NAMALWA (cell line): ENCODE results near the gene WNT16.
"Not testable (repeated sequence)": the region's sequence is repeated elsewhere in the genome, so short reads cannot be mapped to it uniquely, and the experiment has no call there.

Experiments
- DNase-seq: peaks from one replicate; pipeline ENCODE4 v3.0.0-alpha.2; 2015; ENCODE audit warnings: low spot score

Gene WNT16

GRCh38 chr7:121328508-121329190 is at the start of gene WNT16:
Gene WNT16, plus strand, starts transcription at chr7:121329000. Its CDS starts 293 bp downstream, at chr7:121329293.
- DNase-seq, result no peak

DNA sequence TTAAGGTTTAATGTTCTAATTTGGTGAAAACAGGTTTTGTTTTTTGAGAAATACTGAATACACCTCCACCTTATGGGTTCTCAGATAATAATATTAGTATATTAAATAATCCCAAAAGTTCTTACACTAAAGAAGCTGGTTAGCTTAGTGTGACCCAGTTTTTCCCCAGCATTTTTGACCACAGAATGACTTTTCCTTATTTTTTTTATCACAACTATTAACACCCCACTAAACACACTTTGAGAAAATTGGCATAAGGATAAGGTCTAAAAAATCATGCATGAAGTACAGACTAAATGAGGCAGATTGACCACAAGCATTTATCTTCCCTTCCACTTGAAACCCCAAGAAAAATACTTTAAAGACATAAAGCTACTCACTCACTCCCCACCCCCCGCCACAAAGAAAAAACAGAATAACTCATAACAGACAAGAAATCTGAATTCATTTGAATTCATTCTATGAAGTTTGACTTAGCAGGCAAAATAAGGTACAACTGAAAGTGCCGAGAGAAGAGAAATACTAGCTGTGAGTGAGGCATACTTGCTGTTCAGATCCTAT is 49.7 kb upstream of the WNT16 start:
- DNase-seq, result no peak

GRCh38 chr7:121279822-121280221 is 49.0 kb upstream of the WNT16 start:
- DNase-seq, result no peak

DNA sequence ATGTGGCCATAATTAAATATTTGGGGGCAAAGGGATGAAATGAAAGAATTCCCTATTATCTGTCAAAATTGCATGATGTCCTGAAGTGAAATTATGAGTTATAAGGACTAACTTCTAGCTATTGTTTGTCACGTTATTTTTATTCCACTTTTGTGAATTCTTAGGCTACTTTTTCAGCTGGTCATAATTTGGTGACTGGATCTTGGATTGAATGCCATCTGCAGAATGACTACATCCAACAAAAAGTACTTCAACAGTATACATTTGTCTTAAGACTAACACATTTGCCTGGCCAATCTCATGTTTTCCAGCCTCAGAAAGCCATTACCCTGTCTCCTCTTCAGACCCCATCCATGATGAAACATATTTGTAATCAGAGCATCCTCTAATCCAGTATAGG is 48.1 kb upstream of the WNT16 start:
- no peak for DNase-seq

- DNase-seq, result no peak
Measured at GRCh38 chr7:121282129-121282528, 46.7 kb upstream of the WNT16 start.

GRCh38 chr7:121285066-121285667 is 43.6 kb upstream of the WNT16 start:
- no peak for DNase-seq

- DNase-seq, result no peak
Measured at GRCh38 chr7:121286186-121286585, 42.6 kb upstream of the WNT16 start.

GRCh38 chr7:121286742-121287734 is 41.8 kb upstream of the WNT16 start:
- no peak for DNase-seq

DNA sequence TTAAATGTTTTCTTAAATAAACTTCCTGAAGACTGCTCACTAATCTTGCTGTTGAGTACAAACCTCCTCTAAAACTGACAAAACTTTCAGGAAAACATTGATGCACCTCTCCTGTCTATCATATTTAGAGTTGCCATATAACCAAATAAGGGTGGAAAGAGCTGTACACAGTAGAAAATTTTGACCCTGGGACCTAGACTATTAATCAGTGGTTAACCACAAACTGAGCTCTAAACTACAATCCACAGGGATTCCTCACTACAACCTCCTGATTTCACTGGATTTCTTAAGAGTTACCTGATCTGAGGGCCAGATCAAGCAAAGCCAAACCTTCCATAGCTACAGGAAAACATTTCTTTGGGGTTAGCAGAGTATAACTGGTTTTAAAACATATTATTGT is 39.9 kb upstream of the WNT16 start:
- no peak for DNase-seq

GRCh38 chr7:121289930-121290329 is 38.9 kb upstream of the WNT16 start:
- DNase-seq, result not testable (repeated sequence)

GRCh38 chr7:121294448-121294992 is 34.3 kb upstream of the WNT16 start:
- no peak for DNase-seq

DNA sequence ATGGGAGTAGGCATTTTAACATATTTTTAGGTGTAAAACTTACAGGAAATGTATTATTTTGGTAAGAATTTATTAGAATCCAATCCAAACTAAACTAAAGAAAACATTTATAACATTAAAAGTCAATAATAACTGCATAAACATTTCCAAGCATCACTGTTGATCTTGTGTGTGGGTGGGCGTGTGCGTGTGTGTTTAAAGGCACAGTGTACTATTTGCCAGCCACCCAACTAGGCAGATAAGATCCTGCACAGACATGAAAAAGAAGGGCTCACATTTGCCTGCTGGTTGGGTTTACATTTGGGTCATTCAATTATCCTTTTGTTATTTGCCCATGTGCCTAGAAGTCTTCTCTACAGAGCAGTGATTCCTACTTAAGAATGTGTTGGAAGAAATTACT is 31.0 kb upstream of the WNT16 start:
- no peak for DNase-seq

DNA sequence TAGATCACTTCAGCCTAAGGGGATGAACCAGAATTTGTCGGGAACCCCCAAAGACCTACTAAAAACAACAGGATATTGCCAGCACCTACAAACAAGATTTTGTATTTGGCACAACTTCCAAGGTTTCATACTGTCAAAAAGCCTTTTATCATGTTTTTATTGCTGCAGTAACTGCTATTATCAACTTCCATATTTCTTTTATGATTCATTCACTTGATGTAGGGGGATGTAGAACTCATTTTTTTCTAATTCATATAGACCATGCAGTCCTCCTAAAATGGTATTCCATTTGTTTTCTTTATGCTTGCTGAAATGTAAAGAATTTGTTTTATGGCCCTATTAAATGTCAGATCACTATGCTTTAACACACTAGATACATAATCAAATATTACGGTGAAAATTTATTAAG is 30.0 kb upstream of the WNT16 start:
- no peak for DNase-seq

- DNase-seq, result no peak
Measured at GRCh38 chr7:121300685-121301420, 27.9 kb upstream of the WNT16 start.

DNA sequence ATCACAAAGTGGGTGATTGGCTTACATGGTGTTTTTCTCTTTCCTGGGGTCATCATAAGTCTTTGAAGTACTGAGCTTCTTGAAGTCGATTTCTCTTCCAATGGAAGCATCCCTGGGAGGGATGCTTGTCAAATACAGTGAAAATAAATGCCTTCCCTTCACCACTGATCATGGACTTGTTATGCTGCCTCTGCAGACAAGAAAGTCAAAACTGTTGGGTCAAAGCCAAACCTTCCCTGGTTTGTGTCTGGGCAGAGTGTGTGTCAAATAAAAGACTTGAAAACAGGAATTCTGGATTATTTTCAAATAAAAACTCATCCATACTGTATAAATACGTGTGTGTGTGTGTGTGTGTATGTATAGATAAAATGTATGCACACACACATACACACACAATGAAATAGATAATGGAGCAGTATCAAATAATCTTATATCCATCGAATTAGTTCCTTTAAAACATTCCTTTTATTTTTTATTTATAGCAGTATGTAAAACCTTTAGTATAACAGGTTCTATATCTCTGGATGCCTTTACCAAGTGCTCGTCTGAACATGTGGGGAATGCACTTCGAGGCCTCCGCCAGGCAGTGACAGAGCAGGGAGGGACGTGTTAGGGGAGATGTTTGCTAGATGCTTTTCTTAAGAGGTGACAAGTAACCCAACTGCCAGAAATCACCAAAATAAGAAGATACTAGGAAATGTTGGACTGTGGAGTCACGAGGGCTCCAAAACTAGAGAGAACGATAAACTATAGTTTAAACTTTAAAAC is 27.2 kb upstream of the WNT16 start:
- no peak for DNase-seq

- DNase-seq, result no peak
Measured at GRCh38 chr7:121302214-121302745, 26.5 kb upstream of the WNT16 start.

DNA sequence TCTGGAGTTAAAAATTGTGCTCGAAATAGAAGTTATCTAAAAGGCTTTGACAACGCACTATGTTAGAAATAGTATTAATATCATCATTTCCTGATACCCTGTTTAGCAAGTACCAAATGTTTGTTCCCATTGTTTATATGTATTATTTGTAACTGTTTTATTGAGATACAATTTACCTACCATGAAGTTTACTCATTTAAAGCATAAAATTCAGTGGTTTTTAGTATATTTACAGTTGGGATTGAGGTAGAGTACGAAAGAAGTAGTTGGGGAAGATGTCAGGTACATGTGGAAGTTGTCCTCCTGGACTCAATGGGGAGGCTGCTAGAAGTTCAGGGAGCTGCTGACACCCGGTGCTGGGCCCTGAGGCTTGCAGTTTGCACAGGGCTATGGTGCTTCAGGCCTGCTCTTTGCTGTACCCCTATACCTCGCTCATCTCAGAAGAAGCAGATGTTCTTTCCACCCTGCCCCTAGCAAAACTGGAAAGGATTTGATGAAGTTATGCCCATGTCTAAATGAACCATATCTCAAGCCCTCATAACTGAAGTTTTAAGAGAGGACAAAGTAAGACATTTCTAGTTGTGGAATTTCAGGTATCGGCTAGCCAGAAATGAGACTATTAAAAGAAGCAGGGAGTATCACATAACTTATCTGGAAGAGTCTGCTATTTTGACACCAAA is 25.2 kb upstream of the WNT16 start:
- no peak for DNase-seq

- no peak for DNase-seq
Measured at GRCh38 chr7:121304102-121304658, 24.6 kb upstream of the WNT16 start.

DNA sequence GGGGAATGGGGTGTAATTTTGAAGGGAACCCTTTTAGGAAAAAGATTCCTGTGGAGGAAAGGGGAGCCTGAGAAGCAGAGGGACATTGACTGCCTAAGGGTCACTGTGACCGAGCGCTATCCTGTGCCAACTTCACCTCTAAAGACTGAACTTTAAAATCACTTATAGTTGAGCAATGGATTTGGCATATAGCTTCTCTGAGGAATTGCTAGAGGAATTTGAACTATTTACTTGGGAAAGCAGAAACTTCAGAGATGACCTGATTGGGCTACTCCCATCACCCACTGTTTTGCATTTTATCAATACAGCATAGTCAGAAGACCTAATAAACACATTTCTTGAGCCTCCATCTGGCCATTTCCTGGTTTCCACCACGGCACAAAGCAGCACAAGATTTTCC is 23.7 kb upstream of the WNT16 start:
- no peak for DNase-seq
